Stromal cell of bone marrow (primary cell): Measurements from ENCODE around the gene TMEM89.

Experiments used
- DNase-seq: peaks from one replicate; pipeline ENCODE4 v3.0.0-alpha.2; 2012; ENCODE audit warnings: low read depth

Gene TMEM89

DNA sequence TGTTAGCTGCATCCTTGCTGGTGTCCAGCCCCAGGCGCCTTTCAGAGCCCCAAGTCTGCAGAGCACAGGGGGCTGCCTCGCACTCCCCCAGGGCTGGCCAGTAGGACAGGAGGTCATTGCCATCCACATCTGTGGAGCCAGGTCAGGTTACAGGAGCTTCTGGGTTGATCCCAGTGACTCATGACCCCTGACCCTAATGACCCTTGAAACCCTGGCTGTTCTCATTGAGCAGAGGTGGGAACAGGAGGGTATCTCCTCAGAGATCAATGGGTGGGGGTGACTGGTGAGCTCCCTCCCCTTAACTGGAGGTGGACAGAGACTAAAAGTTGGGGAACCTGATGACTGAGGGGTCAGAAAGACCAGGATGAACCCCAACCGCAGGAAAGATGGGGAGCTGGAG lies 19.8 kb upstream of the TMEM89 start:
- DNase-seq, result no peak

DNA sequence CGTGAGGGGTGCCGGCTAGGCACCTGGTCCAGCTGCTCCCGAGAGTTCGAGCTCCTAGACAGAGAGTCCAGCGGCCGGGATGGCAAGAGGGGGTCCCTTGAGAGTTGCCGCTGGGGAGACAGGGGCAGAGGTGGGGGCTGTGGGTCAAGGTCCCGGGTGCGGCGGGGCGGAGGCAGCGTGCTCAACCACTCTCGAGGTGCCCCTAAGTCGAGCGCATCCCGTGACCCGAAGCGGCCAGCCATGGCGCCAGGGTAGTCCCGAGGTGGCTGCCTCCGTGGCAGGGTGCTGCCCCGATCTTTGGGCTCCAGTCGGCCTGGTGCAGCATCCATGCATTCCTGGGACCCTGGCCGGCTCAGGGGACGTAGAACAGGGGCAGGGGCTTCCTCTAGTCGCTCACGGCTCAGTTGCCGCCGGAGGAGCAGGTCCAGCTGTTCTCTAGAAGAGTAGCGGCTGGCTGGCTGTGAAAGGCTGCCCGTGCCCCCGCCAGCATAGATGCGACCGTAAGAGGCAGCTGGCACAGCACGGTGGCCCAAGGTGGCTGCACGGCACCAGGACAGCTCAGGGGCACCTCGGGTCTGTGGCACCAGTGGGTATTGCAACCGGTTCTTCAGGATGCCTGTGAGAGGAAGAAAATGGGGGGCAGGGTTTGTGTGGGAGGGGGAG lies 18.5 kb upstream of the TMEM89 start:
- no peak for DNase-seq

DNA sequence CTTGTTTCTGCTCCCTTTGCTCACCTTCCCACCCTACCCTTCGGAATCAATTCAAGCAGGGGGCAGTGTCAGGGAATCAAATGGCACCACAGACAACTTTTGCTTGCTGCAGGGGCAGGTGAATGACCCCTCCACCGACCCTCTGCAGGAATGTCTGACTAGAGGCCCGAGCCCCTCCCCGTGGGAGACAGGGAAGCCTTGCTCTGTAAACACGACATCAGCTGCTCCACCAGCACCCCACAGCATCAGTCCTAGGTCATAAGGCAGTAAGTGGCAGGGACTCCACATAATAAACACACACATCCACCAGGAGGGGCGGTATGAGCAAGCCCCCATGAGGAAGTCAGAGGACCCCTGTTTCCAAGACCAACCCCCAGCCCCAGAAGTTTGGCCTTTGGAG lies 15.7 kb upstream of the TMEM89 start:
- DNase-seq, result no peak

DNA sequence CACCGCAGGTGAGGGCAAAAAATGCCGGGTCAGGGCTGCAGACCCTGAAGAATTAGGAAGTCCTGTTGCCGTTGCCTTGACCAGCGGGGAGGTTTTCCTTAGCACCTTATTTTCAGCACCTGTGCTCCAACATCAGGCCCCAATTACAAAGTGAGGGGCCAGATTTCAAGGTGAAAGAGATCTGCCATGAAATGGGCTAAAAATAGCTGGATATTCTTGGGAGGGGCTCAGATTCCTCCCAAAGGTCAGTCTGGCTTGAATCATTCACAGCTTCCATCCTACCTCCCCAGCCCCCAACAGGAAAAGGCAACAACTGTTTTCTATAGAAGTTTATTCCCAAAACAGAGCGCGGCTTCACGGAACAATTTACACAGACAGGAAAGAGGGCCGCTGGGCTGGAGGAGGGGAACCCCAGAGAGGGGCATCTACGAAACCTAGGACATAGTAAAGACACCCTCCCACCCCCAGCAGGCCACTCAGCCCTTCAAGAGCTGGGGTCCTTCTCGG lies 14.6 kb upstream of the TMEM89 start:
- DNase-seq, result no peak

DNA sequence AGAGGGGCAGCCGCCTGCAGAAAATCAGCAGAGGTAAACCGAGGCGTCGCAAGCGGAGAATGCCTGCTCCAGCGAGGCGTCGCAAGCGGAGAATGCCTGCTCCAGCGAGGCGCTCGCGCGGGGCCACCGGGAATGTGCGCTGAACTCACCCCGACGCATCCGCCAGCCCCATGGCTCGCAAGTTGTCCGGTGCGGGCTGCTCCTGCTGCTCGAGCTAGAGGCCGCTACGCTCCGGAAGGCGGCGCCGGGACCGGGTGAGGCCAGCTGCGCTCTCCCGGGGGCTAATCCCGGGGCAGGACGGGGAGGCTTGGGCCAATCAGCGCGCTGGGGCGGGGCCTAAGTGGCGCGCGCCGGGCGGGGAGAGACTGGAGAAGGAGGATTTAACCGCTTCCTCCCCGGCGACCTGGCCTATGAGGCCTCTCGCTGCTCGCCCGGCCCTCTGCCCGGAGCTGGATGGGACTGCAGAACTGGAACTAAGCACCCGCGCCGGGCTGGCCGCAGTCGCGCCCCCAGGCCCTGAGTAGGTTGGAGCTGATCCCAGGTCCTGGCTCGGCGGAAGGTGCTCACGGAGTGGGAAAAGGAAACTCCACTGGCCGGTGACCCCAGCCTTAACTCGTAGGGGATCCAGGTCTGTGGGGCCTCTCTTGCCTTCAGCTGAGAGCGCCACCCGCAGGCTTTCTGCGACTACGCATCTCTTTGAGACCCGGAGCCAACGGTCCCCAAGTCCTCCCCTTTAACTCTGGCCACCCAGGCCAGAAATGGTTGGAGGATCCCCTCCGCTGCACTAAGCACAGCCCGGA lies 13.9 kb upstream of the TMEM89 start, which contains the start of gene SLC26A6:
Gene SLC26A6, minus strand, starts transcription at position 240 of the 800 bp plus-strand sequence. Its CDS starts 68 bp downstream, at position 172.
- peak; percentile 95 for DNase-seq

DNA sequence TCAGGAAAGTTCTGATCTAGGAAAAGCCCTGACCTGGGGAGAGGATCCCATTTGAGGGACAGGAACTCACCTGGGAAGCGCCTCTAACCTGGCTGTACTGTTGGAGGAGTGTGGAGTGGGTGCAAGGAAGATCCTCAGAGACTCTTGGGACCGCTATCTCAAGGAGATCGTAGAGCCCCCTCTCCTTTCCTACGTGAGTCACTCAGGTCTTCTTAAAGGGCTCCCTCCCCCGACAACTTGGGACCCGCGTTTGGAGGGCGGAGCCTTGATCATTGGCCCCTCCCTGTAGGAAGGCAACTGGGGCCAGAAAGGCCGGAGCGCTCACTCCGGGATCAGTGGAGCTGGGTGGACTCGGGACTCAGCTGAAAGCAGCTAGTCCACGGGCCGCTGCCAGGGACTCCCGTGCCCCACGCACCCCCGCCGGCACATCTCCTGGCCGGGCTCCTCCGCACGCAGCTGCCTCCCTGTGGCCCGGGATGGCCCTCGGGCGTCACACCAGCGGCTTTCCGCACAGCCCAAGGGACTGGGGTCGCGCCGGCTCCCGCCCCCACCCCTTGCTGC lies 13.2 kb upstream of the TMEM89 start:
- DNase-seq, result peak; percentile 21

DNA sequence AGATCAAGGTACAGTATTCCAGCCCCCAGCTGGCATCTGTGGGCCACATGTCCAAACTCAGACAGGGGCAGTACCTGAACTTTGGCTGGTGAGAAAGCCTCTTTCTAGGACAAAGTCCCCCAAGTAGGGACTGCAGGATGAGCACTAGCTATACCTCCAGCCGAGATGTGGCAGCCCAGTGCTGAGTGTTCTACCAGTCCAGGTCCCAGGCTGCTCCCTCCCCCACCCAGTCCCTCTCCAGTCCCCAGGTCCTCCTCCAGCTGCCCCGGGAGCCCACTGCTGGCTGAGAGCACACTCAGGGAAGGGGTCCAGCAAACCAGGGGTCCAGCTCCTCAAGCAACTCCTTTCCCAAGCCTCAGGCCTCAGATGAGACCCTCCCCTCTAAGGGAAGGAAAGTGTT lies 12.2 kb upstream of the TMEM89 start:
- DNase-seq, result no peak

DNA sequence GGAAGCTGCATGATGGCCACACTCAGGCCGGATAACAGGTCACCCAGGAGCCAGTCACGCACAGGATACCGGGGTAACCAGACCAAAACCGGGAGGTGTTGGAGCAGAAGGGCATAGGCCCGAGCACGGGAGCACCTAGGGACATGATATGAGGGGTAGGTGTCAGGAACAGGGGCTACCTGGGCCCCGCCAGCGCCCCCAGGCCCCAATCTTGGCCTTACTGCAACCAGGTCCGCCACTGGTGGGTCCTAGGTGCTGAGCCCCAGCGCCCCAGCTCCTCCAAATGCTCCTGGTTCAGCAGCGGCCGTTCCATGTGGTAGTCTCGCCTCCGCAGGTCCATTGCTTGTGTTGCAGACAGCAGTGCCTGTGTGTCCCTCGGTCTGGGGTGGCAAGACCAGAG lies 11.7 kb upstream of the TMEM89 start:
- no peak for DNase-seq

DNA sequence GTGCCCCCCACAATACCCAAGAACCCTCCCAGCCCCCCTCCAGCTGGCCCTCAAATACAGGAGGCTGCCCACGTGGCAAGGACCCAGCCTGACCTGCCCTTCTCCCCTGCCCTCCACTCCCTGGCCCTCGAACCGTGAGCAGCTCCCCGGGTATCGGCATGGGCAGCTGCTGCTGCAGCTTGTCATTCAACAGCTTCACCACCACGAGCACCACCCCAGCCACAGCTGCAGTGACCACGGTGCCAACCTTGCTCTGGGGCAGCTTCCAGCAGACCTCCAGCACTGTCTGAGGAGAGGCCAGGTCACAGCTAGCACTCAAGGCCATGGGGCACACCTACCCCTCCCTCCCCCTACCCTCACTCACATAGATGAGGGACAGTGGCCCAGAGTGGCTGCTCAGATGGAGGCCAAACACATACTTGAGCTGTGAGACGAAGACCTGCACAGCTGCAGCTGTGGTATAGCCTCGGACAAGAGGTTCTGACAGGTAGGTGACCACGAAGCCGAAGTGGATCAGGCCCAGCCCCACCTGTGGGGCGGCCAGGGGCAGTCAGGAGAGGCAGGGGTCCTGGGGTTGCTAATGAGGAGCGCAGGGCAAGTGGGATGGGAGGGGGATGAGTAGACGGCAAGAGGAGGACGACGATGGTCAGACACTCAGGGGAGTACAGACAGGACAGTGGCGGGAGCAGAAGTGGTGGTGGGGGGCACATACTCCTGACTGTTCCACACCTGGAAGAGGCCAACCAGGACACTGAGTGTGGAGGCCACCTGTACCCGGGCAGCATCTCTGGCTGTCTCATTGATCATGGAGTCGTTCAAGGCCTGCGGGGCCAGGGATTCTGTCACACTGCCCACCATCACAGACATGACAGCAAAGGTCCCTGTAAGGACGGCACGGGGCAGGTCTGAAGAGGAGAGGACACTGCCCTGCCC lies 10.2 kb upstream of the TMEM89 start:
- DNase-seq, result no peak

DNA sequence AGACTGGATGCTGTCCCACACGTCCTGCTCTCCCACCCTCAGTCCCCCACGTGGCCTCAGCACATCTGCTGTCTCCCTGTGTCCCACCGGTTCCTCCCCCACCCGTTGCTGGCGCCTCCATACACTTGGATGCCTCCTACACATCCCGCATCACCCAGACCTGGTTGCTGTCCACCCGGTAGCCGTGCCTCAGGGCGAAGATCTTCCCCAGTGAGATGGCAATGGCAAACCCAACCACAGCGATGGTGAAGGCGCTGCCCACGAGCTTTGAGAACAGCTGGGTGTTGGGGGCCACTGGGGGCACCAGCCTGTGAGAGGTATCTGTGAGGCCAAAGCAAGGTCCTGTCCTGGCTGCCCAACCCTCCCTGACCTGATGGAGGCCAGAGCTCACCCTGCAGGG lies 9.3 kb upstream of the TMEM89 start:
- no peak for DNase-seq

DNA sequence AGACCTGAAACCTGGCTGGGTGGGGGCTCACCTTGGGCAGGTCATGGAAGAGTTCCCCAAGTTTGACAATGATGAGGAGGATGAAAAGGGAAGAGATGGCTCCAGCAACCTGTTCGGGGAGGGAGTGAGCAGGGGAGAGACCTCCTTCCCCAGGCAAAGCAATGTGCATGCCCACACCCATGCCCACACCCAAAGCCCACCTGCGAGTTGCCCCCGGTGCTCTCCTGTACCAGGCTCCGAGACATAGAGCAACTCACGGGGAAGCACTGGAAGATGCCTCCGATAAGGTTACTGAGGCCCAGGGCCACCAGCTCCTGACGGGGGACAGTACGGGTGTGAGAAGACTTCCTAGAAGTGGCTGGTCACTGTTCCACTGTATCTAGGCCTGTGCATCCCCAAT lies 8.8 kb upstream of the TMEM89 start:
- DNase-seq, result no peak

DNA sequence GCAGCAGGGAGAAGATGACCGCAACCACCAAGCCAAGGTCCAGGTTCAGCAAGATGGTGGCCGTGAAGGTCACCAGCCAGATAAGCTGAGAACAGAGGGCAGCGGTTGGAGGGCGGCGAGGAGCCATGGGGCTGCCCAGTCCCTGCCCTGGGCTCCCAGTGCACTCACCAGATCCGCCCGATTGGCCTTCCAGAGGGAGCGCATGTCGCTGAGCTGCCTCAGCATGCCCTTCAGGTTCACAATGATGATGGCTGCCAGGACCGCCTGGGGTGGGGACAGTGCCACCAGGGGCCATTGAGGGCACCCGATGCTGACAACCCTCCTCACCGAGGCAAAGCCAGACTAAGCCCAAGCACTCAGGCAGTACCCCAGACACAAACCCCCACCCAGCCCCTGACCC lies 8.3 kb upstream of the TMEM89 start:
- no peak for DNase-seq

DNA sequence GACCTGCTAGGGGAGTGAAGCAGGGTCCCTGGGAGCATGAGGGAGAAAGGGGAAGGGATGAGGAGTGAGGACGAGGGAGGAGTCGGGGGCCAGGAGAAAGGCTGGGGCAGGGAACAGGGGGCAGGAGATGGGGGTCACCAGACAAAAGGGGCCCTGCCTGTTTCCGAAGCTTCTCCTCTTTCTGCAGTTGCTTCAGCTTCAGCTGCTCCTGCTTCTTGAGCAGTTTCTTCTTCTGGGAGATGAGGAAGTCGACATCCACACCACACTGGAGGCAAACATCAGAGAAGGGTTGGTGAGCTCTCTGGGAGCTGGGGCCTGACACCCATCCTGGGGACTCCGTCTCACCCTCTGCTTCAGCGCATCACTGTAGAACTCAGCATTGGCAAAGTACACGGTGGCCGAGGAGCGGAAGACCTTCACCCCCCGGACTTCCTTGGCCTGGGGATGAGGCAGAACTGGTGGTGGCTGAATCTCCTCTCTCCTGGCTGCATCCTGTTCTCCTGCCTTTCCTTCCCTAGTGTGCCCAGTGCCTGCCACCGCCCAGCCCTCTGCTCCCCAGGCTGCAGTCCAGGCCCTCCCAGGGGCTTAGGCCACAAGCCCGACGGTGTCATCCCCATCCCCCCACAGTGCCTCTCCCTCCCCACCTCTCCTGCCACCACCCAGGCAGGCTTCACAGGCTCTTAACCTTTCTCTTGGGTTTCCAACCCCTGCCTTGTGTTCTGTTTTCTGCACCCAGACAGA lies 6.9 kb upstream of the TMEM89 start:
- no peak for DNase-seq

DNA sequence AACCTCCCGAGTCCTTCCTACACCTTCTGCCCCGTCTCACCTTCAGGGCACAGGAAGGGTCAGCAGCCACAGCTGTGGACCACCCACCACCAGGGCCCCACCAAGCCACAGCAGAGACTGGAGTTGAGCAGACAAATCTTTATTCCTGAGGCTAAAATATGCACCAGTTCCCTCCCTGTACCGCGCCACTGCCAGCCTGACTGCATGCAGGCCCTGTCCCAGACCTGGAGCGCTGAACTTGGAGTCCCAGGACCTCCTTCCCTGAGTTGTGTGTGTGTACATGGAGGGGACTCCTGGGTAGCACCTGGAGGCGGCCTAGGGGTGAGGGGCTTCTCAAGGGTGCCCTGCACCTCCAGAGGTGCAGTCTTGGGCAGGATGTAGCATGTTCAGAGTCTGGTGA lies 4.0 kb upstream of the TMEM89 start:
- no peak for DNase-seq

DNA sequence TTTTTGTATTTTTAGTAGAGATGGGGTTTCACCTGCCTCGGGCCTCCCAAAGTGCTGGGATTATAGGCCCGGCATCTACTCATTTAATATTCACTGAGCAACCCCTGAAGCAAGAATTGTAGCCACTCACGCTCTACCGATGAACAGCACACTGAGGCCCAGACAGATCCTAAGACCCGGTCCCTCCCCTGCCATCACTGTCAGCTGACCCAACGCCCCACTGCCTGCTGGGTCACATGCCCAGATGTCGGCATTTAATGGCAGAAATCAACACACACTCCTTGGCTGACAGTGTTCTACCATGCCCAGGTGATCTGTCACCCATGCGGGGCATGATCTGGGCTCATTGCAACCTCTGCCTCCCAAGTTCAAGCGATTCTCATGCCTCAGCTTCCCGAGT lies 3.2 kb upstream of the TMEM89 start:
- DNase-seq, result no peak

DNA sequence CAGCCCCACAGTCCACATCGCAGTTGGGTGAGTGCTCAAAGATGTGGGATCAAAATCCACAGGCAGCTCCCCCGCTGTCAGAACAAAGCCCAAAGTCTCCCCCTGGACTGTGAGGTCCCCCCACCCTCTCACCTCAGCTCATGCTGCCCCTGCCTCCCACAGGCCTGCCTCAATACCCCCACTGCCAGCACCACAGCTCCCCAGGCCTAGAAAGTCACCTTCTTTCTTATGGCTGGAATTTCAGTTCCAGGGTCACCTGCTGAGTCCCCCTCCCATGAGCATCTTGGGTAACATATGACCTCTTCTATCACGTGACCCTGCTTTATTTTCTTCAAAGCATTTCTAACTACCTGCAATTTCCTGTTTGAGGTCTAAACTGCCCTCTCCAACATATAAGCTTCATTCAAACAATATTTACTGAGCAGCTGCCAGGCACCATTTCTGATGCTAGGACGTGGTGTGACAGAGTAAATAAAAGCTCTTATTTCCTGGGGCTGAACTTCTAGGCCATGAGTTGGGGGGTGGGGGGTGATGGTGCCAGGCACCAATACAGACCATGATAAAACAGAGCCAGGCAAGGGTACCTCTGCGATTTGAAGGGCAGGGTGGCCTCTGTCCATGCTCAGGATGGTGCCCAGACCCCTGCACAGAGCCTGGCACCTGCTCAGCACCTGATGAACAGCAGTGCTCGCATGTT lies 2.4 kb upstream of the TMEM89 start:
- DNase-seq, result no peak

DNA sequence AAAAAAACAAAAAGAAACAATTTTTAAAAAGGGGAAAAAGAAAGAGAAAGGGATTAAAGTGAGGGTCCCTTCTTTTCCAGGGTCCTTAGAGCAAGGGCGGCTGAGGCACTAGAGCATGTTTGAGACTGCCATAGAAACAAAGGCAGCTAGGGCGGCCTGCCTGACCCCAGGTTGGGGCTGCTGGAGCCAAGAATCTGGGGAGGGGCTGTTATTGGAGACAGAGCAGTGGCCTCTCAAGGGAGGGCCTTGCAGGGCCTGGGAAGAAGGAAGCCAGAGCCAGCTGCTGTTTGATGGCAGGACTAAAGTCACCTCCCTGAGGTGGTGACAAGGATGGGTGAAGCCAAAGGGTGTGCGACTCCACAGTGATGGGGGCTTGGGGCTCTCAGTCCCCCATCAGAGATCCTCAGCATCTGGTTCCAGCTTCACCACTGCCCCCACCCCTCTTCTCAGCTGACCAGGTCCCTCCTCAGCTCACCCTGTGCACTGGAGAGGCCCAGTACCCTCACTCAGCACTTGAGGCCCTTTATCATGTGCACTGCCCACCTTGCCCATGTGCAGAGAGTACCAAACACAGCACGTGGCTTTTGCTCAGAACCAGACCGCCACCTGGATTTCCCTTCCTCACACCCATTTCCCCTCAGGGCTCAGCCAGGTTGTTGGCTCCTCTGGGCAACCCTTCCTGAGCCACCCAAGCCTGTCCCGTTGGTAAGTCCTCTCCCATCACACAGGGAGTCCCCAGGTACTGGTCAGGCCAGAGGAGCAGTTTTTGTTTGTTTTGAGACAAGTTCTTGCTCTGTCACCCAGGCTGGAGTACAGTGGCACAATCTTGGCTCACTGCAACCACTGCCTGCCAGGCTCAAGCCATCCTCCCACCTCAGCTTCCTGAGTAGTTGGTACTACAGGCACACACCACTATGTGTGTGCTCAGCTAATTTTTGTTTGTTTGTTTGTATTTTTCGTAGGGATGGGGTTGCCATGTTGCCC lies 1.7 kb downstream of the TMEM89 start:
- DNase-seq, result no peak

DNA sequence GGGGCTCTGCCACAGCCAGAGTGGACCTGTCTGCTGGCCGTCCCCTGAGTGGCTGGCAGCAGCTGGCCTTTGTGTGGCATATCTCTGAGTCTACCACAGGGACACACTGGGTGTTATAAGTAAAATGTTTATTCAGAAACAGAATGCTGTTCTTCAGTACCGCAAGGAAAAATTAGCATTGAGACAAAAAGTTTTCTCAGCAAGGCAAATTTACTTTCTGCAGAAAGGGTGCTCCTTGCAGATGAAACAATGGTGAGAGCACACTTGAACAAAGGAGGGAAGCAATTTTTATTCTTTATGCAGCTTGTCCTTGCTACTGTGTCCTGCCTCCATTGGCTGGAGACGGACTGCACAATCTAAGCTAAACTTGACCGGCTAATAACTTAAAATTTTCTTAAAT lies 4.0 kb downstream of the TMEM89 start:
- no peak for DNase-seq

DNA sequence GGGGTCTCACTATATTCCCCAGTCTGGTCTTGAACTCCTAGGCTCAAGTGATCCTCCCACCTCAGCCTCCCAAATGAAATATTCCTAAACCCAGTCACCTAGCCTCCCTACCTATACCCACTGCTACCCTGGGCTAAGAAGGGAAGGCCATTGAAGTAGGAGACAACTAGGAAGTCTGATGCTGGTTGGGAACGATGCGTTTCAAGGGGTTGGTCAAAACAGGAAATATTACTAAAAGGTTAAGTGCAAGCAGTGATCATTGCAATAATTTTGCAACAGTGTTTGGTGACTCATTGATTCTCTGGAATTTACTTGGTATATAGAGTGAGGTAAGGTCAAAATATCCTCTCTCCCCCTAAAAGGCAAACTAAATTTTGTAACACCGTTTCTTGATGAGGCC lies 7.5 kb downstream of the TMEM89 start:
- DNase-seq, result peak; percentile 33

DNA sequence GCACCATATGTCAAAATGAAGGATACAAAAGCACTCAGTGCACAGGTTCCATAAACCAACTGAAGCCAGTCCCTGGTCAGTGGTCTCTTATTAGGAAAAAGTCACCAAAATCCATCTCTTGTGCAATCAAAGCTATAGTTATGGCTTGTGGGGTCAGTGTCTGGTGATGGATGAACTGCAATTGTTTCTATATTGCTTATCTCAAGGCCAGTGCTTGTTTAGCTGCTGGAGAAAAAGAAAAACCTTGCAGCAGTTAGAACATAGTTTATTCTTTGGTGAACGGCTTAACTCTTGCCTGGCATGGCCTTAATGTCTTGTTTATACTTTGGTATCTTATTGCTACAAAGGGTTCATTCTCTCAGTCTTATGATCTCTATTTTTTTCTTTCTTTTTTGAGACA lies 9.3 kb downstream of the TMEM89 start:
- DNase-seq, result no peak
